GM04504 (cell line): ENCODE data around the gene GNB1L.
"Not testable (repeated sequence)": the region's sequence is repeated elsewhere in the genome, so short reads cannot be mapped to it uniquely, and the experiment has no call there.

Experiments used
- DNase-seq: peaks from one replicate; pipeline ENCODE4 v3.0.0-alpha.2; 2012; ENCODE audit warnings: low read depth

The GNB1L gene

GRCh38 chr22:19888131-19888746 lies 33.6 kb upstream of the GNB1L start:
- DNase-seq = no peak

GRCh38 chr22:19887256-19887985 lies 32.7 kb upstream of the GNB1L start:
- no peak for DNase-seq

GRCh38 chr22:19886605-19887255 lies 32.1 kb upstream of the GNB1L start:
- DNase-seq = peak; percentile 71

- no peak for DNase-seq
Observed at GRCh38 chr22:19885841-19886592, 31.3 kb upstream of the GNB1L start.

GRCh38 chr22:19884954-19885751 lies 30.5 kb upstream of the GNB1L start:
- DNase-seq = no peak

GRCh38 chr22:19884161-19884953 lies 29.7 kb upstream of the GNB1L start:
- no peak for DNase-seq

- not testable (repeated sequence) for DNase-seq
Observed at GRCh38 chr22:19883446-19883845, 28.8 kb upstream of the GNB1L start.

GRCh38 chr22:19882446-19883381 lies 28.0 kb upstream of the GNB1L start:
- no peak for DNase-seq

- peak; percentile 94 for DNase-seq
Observed at GRCh38 chr22:19880786-19881569, 26.3 kb upstream of the GNB1L start.

GRCh38 chr22:19879992-19880785 lies 25.5 kb upstream of the GNB1L start:
- no peak for DNase-seq

- no peak for DNase-seq
Observed at GRCh38 chr22:19879643-19879991, 24.9 kb upstream of the GNB1L start.

- no peak for DNase-seq
Observed at GRCh38 chr22:19879246-19879570, 24.5 kb upstream of the GNB1L start.

GRCh38 chr22:19878461-19879245 lies 24.0 kb upstream of the GNB1L start:
- no peak for DNase-seq

GRCh38 chr22:19877626-19878339 lies 23.1 kb upstream of the GNB1L start:
- DNase-seq = no peak

GRCh38 chr22:19876941-19877625 lies 22.4 kb upstream of the GNB1L start:
- no peak for DNase-seq

- DNase-seq = no peak
Observed at GRCh38 chr22:19876314-19876940, 21.8 kb upstream of the GNB1L start.
